ENCODE data around the gene CRKL. TPM values are rescaled to one million over a fixed set of nuclear protein-coding genes. Genes with fewer than 3 reads are reported as not detected.

CRKL gene
- total RNA-seq, 1 experiment from 2014 or later = 35.4 TPM

- DNase-seq = peak; percentile 9
- ChIA-PET POLR2A (ENCODE audit: unreplicated experiment) (no interaction called here), CTCF (no interaction called here)
- Histone ChIP-seq H3K9me2 (replicated peaks; ENCODE audit: low read length) (no peaks in the 10 kb centered on the region), H3K27me3 (ENCODE audit: low read length) (no peaks in the 10 kb centered on the region), H2AFZ (ENCODE audit: low read length) (no peak overlapping the region), H3K79me2 (ENCODE audit: low read length) (peaks cover 36% of the 10 kb centered on the region), H3K27ac (ENCODE audit: low read length) (no peak overlapping the region), H4K20me1 (ENCODE audit: low read length) (no peaks in the 10 kb centered on the region), H3K4me1 (ENCODE audit: insufficient read depth, low read length) (peaks cover 24% of the 10 kb centered on the region), H3K36me3 (ENCODE audit: low read depth, low read length) (peaks cover 6% of the 10 kb centered on the region; the same call in 1 of the 2 replicates), H3K4me2 (ENCODE audit: low read length) (peak overlapping the region; percentile 100), H3K4me3 (ENCODE audit: low read length) (peak overlapping the region; percentile 92), H3K9me3 (ENCODE audit: low read length) (no peaks in the 10 kb centered on the region), H3K9ac (ENCODE audit: low read length) (peak overlapping the region; percentile 96), H3F3A (ENCODE audit: low read length, unreplicated experiment) (no peaks in the 10 kb centered on the region)
- BruUV-seq (replicated peaks) = no TSS peak
- TF ChIP-seq CTCF (conservative IDR thresholded peaks at IDR 0.05; ENCODE audit: low read depth, low read length) = no peak
- TF ChIP-seq EZH2 (IDR thresholded peaks at IDR 0.05; ENCODE audit: low read length, unreplicated experiment) = no peak
- no peak for TF ChIP-seq EZH2phosphoT487 (IDR thresholded peaks at IDR 0.05; ENCODE audit: borderline replicate concordance, low read length)
- ATAC-seq = peak; percentile 6; the same call in 1 of the 2 replicates
- intact Hi-C loops (cut with micrococcal nuclease) = no loop called here
Measured at GRCh38 chr22:21000207-21000986, 83.2 kb downstream of the CRKL start.

GRCh38 chr22:21000987-21001600 lies 83.9 kb downstream of the CRKL start:
- Histone ChIP-seq H3K4me2 (ENCODE audit: low read length) (peak overlapping the region; percentile 100), H3K36me3 (ENCODE audit: low read depth, low read length) (peaks cover 6% of the 10 kb centered on the region; the same call in 1 of the 2 replicates), H3F3A (ENCODE audit: low read length, unreplicated experiment) (no peaks in the 10 kb centered on the region), H3K9me2 (replicated peaks; ENCODE audit: low read length) (no peaks in the 10 kb centered on the region), H3K27me3 (ENCODE audit: low read length) (no peaks in the 10 kb centered on the region), H4K20me1 (ENCODE audit: low read length) (no peaks in the 10 kb centered on the region), H3K27ac (ENCODE audit: low read length) (peak overlapping the region; percentile 91), H3K79me2 (ENCODE audit: low read length) (peaks cover 36% of the 10 kb centered on the region), H3K9me3 (ENCODE audit: low read length) (no peaks in the 10 kb centered on the region), H2AFZ (ENCODE audit: low read length) (peak overlapping the region; percentile 70), H3K4me3 (ENCODE audit: low read length) (peak overlapping the region; percentile 92), H3K9ac (ENCODE audit: low read length) (peak overlapping the region; percentile 96), H3K4me1 (ENCODE audit: insufficient read depth, low read length) (peaks cover 24% of the 10 kb centered on the region)
- no peak for DNase-seq
- intact Hi-C loops (cut with micrococcal nuclease) = no loop called here
- ATAC-seq = peak; percentile 1; the same call in 1 of the 2 replicates
- POLR2A ChIA-PET (ENCODE audit: unreplicated experiment) = no interaction called here
- TSS peak; percentile 69 for BruUV-seq (replicated peaks)
- CTCF ChIA-PET = no interaction called here
- TF ChIP-seq CTCF (conservative IDR thresholded peaks at IDR 0.05; ENCODE audit: low read depth, low read length) (no peak), EZH2 (IDR thresholded peaks at IDR 0.05; ENCODE audit: low read length, unreplicated experiment) (no peak), EZH2phosphoT487 (IDR thresholded peaks at IDR 0.05; ENCODE audit: borderline replicate concordance, low read length) (no peak)
